Airway epithelial cell (primary cell): ENCODE results near the gene PRTFDC1. TPM values are rescaled to one million over a fixed set of nuclear protein-coding genes. Genes with fewer than 3 reads are reported as not detected.

Source experiments
- total RNA-seq: library from RNA; depleted of rRNA; stranded (reverse); fragments of >200 nt; gene quantifications from 2 replicates; pipeline ENCODE4 v1.2.3, GENCODE V29; 2015

Gene PRTFDC1, protein sequence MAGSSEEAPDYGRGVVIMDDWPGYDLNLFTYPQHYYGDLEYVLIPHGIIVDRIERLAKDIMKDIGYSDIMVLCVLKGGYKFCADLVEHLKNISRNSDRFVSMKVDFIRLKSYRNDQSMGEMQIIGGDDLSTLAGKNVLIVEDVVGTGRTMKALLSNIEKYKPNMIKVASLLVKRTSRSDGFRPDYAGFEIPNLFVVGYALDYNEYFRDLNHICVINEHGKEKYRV
- total RNA-seq: 2.7 and 2.8 TPM in 2 replicates

DNA sequence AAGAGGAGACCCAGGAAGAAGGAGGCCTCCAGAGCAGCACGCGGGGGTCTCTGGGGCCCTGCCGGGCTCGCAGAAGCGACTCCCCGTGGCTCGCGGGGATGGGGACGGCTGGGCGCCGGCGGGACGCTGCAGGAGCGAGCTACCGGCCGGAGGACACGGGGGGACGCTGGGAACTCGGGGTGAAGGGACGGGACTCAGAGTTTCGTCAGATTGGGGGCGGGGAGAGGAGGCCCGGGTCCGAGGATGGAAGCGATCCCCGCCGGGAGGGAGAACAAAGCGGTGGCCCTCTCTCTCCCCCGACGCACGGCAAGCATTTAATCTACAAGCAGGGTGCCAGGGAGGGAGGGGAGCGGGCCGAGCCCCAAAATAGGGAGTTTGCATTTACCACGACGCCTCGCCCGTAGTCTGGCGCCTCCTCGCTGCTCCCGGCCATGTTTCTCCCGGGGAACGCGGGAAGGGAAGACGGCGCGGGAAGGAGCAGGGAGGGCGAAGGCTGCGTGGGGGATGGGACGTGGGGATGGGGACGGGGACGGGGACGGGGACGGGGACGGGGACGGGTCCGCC lies at the start of gene PRTFDC1:
TSS of gene PRTFDC1 (minus strand) at position 464 of the 564 bp plus-strand sequence. CDS start at position 433, 31 bp downstream.

Other genes starting within 250 kb of the PRTFDC1 start
- 38.8 and 45.9 TPM in 2 replicates for gene ARHGAP21, start 228.7 kb downstream of the PRTFDC1 start, total RNA-seq
- gene ENKUR, start 63.6 kb upstream of the PRTFDC1 start, total RNA-seq: not detected in 2 replicates
- 2.8 and 2.9 TPM in 2 replicates for gene THNSL1, start 64.0 kb upstream of the PRTFDC1 start, total RNA-seq
- not detected in 2 replicates for gene GPR158, start 222.4 kb upstream of the PRTFDC1 start, total RNA-seq